Activated CD4-positive, alpha-beta T cell treated with anti-CD3 and anti-CD28 coated beads, Interleukin-2, amount 10 ng/mL, durations not matched to agents 24 days and 14 days (primary cell): ENCODE measurements around the gene HNRNPL. TPM values are rescaled to one million over a fixed set of nuclear protein-coding genes. Genes with fewer than 3 reads are reported as not detected.
A peak's percentile ranks its signal among the peaks of the same experiment; 100 is the strongest.
"Not testable (repeated sequence)": the region's sequence is repeated elsewhere in the genome, so short reads cannot be mapped to it uniquely, and the experiment has no call there.

Experiments used
- DNase-seq: peaks from one replicate; pipeline ENCODE4 v3.0.0; 2022
- H3K27ac Mint-ChIP-seq: one replicate; pipeline ENCODE4 v1.8.0; 2022; ENCODE audit warnings: mild to moderate bottlenecking, mixed read lengths
- H3K27me3 Mint-ChIP-seq: one replicate; pipeline ENCODE4 v1.8.0; 2022; ENCODE audit warnings: mixed read lengths
- H3K36me3 Mint-ChIP-seq: one replicate; pipeline ENCODE4 v1.8.0; 2022; ENCODE audit warnings: low read depth, mild to moderate bottlenecking, mixed read lengths
- H3K4me1 Mint-ChIP-seq: one replicate; pipeline ENCODE4 v1.8.0; 2021; ENCODE audit warnings: mixed read lengths
- H3K4me3 Mint-ChIP-seq: one replicate; pipeline ENCODE4 v1.8.0; 2022; ENCODE audit warnings: mild to moderate bottlenecking, moderate library complexity, mixed read lengths
- H3K9me3 Mint-ChIP-seq: one replicate; pipeline ENCODE4 v1.8.0; 2021; ENCODE audit warnings: mixed read lengths
- intact Hi-C: fragments of 100-400 bp; cut with micrococcal nuclease; formaldehyde crosslinking; loops from one replicate; pipeline ENCODE4 v1.15.1; 2023
- total RNA-seq: library from RNA; stranded (reverse); gene quantifications from 2 replicates; pipeline ENCODE4 v1.2.3, GENCODE V29; 2022

Gene HNRNPL
- total RNA-seq, 1 donor from 2014 or later, result 686 TPM

DNA sequence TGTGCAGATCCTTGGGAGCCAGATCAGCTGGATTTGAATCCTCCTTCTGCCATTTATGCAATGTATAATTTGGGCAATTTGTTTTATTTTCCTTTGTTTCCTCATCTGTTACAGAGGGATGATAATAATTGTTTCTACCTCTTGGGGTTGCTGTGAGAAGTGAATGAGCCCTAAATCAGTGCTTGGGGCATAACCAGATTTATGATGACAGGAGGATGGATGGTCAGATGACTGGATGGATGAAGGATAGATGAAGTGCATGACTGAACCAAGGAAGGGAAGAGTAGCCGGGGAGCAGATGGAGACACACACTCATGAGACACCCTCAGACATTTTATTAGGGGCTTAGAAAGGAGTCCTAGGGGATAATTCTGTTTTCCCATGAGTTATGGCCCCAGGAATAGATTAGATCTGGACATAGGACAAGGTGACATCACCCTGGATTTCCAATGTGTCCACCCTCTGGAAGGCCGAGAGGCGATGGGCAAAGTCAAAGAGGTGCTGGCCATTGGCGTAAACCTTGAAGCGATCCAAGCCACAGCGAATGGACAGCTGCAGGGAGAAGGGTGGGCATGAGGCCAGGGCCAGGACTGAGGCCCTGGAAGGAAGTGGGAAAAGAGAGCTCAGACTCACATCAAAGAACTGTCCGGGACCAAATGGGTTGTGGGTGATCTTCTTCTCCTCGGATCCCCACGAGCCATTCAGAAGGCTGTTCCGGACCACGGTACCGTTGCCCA is 48.3 kb downstream of the HNRNPL start:
- Mint-ChIP-seq H3K36me3 (no peaks in the 10 kb centered on the region), H3K4me3 (no peak overlapping the region), H3K4me1 (peaks cover 5% of the 10 kb centered on the region), H3K27ac (no peak overlapping the region), H3K9me3 (no peaks in the 10 kb centered on the region), H3K27me3 (peaks cover under 1% of the 10 kb centered on the region)
- intact Hi-C loops, result no loop called here
- no peak for DNase-seq

DNA sequence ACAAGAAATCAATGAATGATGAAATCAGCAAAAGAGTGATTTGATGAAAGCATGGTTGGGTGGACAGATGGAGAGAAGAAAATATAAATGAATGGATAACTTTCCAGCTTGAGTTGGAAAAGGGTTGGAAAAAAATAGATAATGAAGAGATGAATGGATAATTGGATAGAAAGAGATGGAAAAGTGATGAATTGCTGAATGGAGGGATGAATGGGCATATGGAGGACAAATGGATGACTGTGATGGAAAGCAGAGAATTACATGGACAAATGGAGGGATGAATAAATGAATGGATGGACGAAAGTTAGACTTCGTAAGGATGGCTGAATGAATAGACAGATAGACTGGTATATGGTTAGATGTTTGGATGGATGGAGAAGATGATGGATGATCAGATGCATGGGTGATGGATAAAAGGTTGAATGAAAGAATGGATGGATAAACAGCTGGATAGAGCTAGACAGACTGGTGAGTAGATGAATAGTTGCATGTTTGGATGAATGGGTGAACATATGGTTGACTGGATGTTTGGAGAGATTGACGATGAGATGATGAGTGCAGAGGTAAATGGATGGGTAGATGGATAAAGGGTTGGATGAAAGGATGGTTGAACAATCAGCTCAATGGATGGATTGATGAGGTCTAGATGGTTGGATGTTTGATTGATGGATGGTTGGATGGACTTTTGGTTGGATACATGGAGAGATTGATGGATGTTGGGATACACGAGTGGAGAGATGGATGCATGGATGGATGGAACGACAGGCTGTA is 49.0 kb downstream of the HNRNPL start:
- Mint-ChIP-seq H3K4me3 (no peak overlapping the region), H3K9me3 (no peaks in the 10 kb centered on the region), H3K4me1 (peaks cover 5% of the 10 kb centered on the region), H3K27me3 (peaks cover 4% of the 10 kb centered on the region), H3K36me3 (no peaks in the 10 kb centered on the region), H3K27ac (no peak overlapping the region)
- intact Hi-C loops, result no loop called here
- no peak for DNase-seq

DNA sequence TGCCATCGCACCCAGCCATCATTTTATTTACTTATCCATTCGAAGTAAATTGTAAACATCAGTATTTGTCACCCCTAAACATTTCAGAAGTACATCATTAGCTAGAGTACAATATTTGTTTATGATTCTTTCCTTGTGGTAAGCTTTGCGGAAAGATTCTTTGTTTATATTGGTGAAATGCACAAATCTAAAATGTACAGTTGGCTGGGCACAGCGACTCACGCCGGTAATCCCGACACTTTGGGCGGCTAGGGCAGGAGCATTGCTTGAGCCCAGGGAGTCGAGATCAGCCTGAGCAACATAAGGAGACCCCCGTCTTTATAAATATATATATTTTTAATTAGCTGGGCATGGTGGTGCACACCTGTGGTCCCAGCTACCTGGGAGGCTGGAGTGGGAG is 50.7 kb downstream of the HNRNPL start:
- Mint-ChIP-seq H3K27ac (no peak overlapping the region), H3K27me3 (peaks cover 4% of the 10 kb centered on the region), H3K4me1 (no peaks in the 10 kb centered on the region), H3K36me3 (no peaks in the 10 kb centered on the region), H3K4me3 (no peak overlapping the region), H3K9me3 (no peaks in the 10 kb centered on the region)
- intact Hi-C loops, result no loop called here
- no peak for DNase-seq

- intact Hi-C loops, H3K4me1 Mint-ChIP-seq, H3K9me3 Mint-ChIP-seq, H3K27ac Mint-ChIP-seq, DNase-seq, H3K36me3 Mint-ChIP-seq, H3K4me3 Mint-ChIP-seq, H3K27me3 Mint-ChIP-seq: not testable (repeated sequence)
Observed at GRCh38 chr19:38797781-38798180, 52.0 kb downstream of the HNRNPL start.

DNA sequence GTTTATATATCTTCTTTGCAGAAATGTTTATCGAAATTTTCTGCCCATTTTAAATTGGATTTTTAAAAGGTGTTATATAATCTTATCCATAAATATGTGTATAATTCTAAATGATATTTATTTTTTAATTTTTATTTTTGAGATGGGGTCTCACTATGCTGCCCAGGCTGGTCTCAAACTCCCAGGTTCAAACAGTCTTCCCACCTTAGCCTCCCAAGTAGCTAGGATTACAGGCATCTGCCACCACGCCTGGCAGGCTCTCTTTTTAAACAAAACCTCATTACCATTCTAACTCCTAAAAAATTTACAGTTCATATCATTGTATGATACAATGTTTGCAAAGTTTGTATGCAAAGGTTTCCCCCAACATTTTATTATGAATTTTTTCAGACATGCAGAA is 53.6 kb downstream of the HNRNPL start:
- H3K4me1 Mint-ChIP-seq, result peaks cover 4% of the 10 kb centered on the region
- no peaks in the 10 kb centered on the region for H3K36me3 Mint-ChIP-seq
- H3K4me3 Mint-ChIP-seq, result no peak overlapping the region
- no peak for DNase-seq
- no peak overlapping the region for H3K27ac Mint-ChIP-seq
- intact Hi-C loops, result no loop called here
- H3K9me3 Mint-ChIP-seq, result no peaks in the 10 kb centered on the region
- H3K27me3 Mint-ChIP-seq, result peaks cover 9% of the 10 kb centered on the region

DNA sequence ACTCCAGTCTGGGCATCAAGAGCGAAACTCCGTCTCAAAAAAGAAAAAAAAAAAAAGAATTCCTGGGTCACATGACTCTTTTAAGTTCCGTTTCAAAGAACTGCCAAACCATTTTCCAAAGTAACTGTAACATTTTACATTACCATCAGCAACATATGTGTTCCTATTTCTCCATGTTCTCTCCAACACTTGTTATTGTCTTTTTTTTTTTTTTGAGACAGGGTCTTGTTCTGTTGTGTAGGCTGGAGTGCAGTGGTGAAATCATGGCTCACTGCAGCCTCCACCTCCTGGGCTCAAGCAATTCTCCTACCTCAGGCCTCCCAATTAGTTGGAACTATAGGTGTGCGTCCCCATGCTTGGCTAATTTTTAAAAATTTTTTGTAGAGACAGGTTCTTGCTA is 54.2 kb downstream of the HNRNPL start:
- Mint-ChIP-seq H3K27ac (no peak overlapping the region), H3K36me3 (no peaks in the 10 kb centered on the region), H3K9me3 (no peaks in the 10 kb centered on the region), H3K27me3 (peaks cover 9% of the 10 kb centered on the region), H3K4me1 (peaks cover 4% of the 10 kb centered on the region), H3K4me3 (no peak overlapping the region)
- intact Hi-C loops, result no loop called here
- no peak for DNase-seq

DNA sequence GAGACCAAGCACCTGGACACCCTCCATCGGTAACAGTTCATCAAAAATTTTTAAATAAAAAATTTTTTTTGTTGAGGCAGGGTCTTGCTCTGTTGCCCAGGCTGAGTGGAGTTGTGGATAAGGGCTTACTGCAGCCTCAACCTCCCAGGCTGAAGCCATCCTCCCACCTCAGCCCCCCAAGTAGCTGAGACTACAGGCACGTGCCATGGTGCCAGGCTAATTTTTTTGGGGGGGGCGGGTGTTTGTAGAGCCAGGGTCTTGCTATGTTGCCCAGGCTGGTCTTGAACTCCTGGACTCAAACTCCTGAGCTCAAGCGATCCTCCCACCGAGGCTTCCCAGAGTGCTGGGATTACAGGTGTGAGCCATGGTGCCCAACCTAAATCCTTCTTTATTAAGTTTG is 56.1 kb downstream of the HNRNPL start:
- H3K27ac Mint-ChIP-seq, result no peak overlapping the region
- H3K4me1 Mint-ChIP-seq, result peaks cover 4% of the 10 kb centered on the region
- peak overlapping the region; percentile 9 for H3K4me3 Mint-ChIP-seq
- no peaks in the 10 kb centered on the region for H3K36me3 Mint-ChIP-seq
- peaks cover 9% of the 10 kb centered on the region for H3K27me3 Mint-ChIP-seq
- no peaks in the 10 kb centered on the region for H3K9me3 Mint-ChIP-seq
- no peak for DNase-seq
- intact Hi-C loops, result no loop called here

DNA sequence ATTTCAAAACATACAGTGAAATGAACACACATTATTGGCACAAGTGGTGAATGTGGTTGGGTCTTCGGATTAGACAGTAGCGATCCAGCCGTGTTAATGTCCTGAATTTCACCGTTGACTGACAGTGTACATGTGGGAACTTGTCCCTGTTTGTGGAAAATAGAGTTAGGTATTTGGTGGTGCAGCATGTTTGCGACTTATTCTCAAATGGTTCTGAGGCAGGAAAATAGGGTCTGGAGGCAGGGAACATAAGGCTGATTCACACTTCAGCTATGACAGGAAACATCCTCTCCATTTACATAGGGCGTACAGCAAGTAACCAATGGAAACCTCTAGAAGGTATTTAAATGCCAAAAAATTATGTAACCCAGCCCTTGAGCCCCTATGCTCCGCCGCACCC is 56.6 kb downstream of the HNRNPL start:
- Mint-ChIP-seq H3K9me3 (no peaks in the 10 kb centered on the region), H3K27me3 (peaks cover 9% of the 10 kb centered on the region), H3K4me3 (peak overlapping the region; percentile 9), H3K27ac (no peak overlapping the region), H3K4me1 (peaks cover 4% of the 10 kb centered on the region), H3K36me3 (no peaks in the 10 kb centered on the region)
- DNase-seq, result no peak
- intact Hi-C loops, result no loop called here

GRCh38 chr19:38792250-38793111 is 57.3 kb downstream of the HNRNPL start:
- no peak overlapping the region for H3K27ac Mint-ChIP-seq
- peak overlapping the region; percentile 21 for H3K4me3 Mint-ChIP-seq
- peaks cover 4% of the 10 kb centered on the region for H3K4me1 Mint-ChIP-seq
- no peaks in the 10 kb centered on the region for H3K9me3 Mint-ChIP-seq
- H3K27me3 Mint-ChIP-seq, result peaks cover 9% of the 10 kb centered on the region
- intact Hi-C loops, result no loop called here
- H3K36me3 Mint-ChIP-seq, result no peaks in the 10 kb centered on the region
- peak; percentile 76 for DNase-seq

DNA sequence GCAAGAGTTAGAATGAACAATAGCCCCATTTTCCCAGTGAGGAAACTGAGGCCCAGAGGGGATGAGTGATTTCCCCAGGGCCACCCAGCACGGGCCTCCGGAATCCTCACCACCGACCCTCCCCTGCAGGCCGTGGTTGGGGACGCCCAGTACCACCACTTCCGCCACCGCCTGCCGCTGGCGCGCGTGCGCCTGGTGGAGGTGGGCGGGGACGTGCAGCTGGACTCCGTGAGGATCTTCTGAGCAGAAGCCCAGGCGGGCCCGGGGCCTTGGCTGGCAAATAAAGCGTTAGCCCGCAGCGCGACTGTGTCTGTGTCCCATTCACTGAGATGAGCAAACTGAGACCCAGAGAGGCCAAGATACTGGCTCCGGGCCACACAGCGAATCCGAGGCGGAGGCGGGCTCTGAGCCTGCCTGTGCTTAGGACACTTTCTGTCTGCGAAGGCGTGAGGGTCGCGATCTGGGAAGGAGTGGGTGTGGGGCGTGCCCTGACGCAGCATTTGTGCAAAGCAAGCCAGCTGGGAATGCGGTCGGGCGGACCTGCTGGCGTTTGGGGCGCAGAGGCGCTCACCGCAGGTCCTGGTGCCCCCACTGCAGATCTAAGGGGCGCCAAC is 58.2 kb downstream of the HNRNPL start:
- H3K27me3 Mint-ChIP-seq, H3K36me3 Mint-ChIP-seq, H3K9me3 Mint-ChIP-seq, DNase-seq, intact Hi-C loops, H3K4me3 Mint-ChIP-seq, H3K4me1 Mint-ChIP-seq, H3K27ac Mint-ChIP-seq: not testable (repeated sequence)

DNA sequence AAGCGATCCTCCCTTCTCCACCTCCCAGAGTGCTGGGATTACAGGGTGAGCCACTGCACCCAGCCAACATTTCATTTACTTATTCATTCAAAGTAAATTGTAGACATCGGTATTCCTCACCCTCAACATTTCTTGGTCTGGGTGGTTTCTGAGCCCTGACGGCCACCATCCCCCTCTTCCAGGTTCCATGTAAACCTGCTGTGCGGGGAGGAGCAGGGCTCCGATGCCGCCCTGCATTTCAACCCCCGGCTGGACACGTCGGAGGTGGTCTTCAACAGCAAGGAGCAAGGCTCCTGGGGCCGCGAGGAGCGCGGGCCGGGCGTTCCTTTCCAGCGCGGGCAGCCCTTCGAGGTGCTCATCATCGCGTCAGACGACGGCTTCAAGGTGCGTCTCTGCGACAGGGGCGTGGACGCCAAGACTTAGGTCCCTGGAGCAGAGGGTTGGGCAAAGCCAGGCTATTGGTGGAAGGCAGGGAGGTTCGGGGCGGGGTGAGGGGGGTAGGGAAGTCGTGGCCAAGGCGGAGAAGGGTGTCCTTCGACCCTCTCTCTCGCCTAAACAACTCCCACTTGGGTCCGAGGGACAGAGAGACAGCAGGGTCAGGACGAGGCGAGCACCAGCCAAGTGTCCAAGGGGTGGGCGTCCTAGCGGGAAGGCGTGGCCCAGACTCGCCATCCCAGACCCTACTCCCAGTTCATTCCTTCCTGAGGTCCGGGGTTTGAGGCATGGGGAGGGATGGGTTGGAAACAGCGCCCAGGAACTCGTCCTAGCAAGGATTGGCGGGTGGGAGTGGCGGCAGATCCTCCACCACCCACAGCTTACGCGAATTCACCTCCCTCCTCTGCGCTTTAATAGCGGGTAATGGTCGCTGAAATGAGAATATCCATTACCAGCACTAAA is 59.0 kb downstream of the HNRNPL start:
- H3K36me3 Mint-ChIP-seq, H3K4me3 Mint-ChIP-seq, H3K9me3 Mint-ChIP-seq, H3K27ac Mint-ChIP-seq, H3K4me1 Mint-ChIP-seq, DNase-seq, intact Hi-C loops, H3K27me3 Mint-ChIP-seq: not testable (repeated sequence)

- intact Hi-C loops, result no loop called here
- DNase-seq, result no peak
Observed at GRCh38 chr19:38788478-38789243, 61.1 kb downstream of the HNRNPL start, which contains the start of gene LGALS7B. Gene LGALS7B, plus strand, starts transcription at chr19:38789200. Its CDS starts 27 bp downstream, at chr19:38789227.

More at GRCh38 chr19:38788478-38789243, 61.1 kb downstream of the HNRNPL start, which contains the start of gene LGALS7B:
- Mint-ChIP-seq H3K9me3 (no peaks in the 10 kb centered on the region), H3K4me3 (no peak within 1 kb of the TSS), H3K36me3 (no peaks in the 10 kb centered on the region), H3K27ac (peak within 1 kb of the TSS; percentile 53), H3K4me1 (peaks cover 3% of the 10 kb centered on the region), H3K27me3 (peaks cover 2% of the 10 kb centered on the region)
